GM23248 (cell line): ENCODE results near the gene PLCB1.

ENCODE experiments used
- EZH2 ChIP-seq: fragments of 200-600 bp; sonication (generic); IDR thresholded peaks from 2 replicates; pipeline ENCODE4 v1.6.1; 2018; ENCODE audit warnings: antibody characterized with exemption, mild to moderate bottlenecking; ENCODE audit not compliant: insufficient read depth, poor library complexity, severe bottlenecking
- EZH2phosphoT487 ChIP-seq: fragments of 200-600 bp; sonication (generic); IDR thresholded peaks from 2 replicates; pipeline ENCODE4 v1.6.1; 2018; ENCODE audit warnings: antibody characterized with exemption, moderate library complexity, mild to moderate bottlenecking, low read depth; ENCODE audit not compliant: insufficient read depth

DNA sequence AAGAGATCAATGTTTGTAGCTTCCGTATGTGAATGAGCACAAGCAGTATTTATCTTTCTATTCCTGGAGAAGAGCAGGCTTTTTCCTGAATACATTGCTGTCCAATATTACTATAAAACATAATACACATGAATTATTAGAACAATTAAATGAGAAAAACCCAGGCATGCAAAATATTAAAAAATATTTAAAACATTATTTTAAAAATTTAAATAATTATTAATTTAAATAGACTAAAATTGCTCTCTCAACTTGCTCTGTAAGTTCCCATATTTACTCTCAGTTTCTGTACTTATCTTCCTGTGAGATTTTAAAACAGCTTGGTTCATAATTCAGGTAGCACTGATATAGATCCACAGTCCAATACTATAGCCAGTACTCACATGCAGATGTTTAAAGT is 97.0 kb downstream of the PLCB1 start:
- TF ChIP-seq EZH2: no peak
- no peak for TF ChIP-seq EZH2phosphoT487
